GM23338 (cell line): ENCODE measurements around the gene ARHGAP28. TPM values are rescaled to one million over a fixed set of nuclear protein-coding genes. Genes with fewer than 3 reads are reported as not detected.
A peak's percentile ranks its signal among the peaks of the same experiment; 100 is the strongest.

ENCODE experiments used
- ATAC-seq: fragments of 200-7000 bp; cut with Tn5 transposase; 3 replicates; pipeline ENCODE4 v1.9.1; 2020
- DNase-seq: peaks from one replicate; pipeline ENCODE4 v3.0.0-alpha.2; 2015; ENCODE audit warnings: low spot score
- H2AFZ ChIP-seq: fragments of 200-600 bp; sonication (generic); 2 replicates; pipeline ENCODE4 v1.8.0; 2016; ENCODE audit warnings: antibody characterized with exemption, mild to moderate bottlenecking, moderate library complexity
- H3F3A ChIP-seq: fragments of 200-600 bp; sonication (generic); replicated peaks from 2 replicates; pipeline ENCODE4 v1.8.0; 2017; ENCODE audit warnings: antibody characterized with exemption, mixed run types, low read depth
- H3K27ac ChIP-seq: fragments of 200-600 bp; sonication (generic); 2 replicates; pipeline ENCODE4 v1.6.1; 2016; ENCODE audit warnings: low read depth
- H3K27me3 ChIP-seq: fragments of 200-600 bp; sonication (generic); 2 replicates; pipeline ENCODE4 v1.8.0; 2016; ENCODE audit warnings: mild to moderate bottlenecking, mixed run types, moderate library complexity; ENCODE audit not compliant: insufficient read depth
- H3K36me3 ChIP-seq: fragments of 200-600 bp; sonication (generic); 2 replicates; pipeline ENCODE4 v1.8.0; 2016; ENCODE audit warnings: mild to moderate bottlenecking; ENCODE audit not compliant: insufficient read depth
- H3K4me1 ChIP-seq: fragments of 200-600 bp; sonication (generic); 2 replicates; pipeline ENCODE4 v1.8.0; 2016; ENCODE audit warnings: mild to moderate bottlenecking, moderate library complexity; ENCODE audit not compliant: insufficient read depth
- H3K4me2 ChIP-seq: fragments of 200-600 bp; sonication (generic); 2 replicates; pipeline ENCODE4 v1.7.1; 2017; ENCODE audit warnings: mixed run types
- H3K4me3 ChIP-seq: fragments of 200-600 bp; sonication (generic); 2 replicates; pipeline ENCODE4 v1.6.1; 2016; ENCODE audit warnings: mixed run types
- H3K79me2 ChIP-seq: fragments of 200-600 bp; sonication (generic); replicated peaks from 2 replicates; pipeline ENCODE4 v1.8.0; 2017; ENCODE audit warnings: mild to moderate bottlenecking; ENCODE audit not compliant: insufficient read depth
- H3K9me2 ChIP-seq: fragments of 200-600 bp; sonication (generic); 2 replicates; pipeline ENCODE4 v1.8.0; 2017; ENCODE audit not compliant: insufficient read depth
- H4K20me1 ChIP-seq: fragments of 200-600 bp; sonication (generic); replicated peaks from 2 replicates; pipeline ENCODE4 v1.8.0; 2017; ENCODE audit warnings: mild to moderate bottlenecking; ENCODE audit not compliant: insufficient read depth
- H3K27ac Mint-ChIP-seq: 2 replicates; pipeline ENCODE4 v1.8.0; 2020; ENCODE audit warnings: inconsistent platforms, mild to moderate bottlenecking, moderate library complexity, mixed read lengths
- H3K27me3 Mint-ChIP-seq: 3 replicates; pipeline ENCODE4 v1.8.0; 2022; ENCODE audit warnings: low read depth, mild to moderate bottlenecking, moderate library complexity, mixed read lengths, inconsistent platforms; ENCODE audit not compliant: insufficient read depth, poor library complexity
- H3K36me3 Mint-ChIP-seq: 3 replicates; pipeline ENCODE4 v1.8.0; 2021; ENCODE audit warnings: low read depth, mild to moderate bottlenecking, inconsistent platforms, moderate library complexity, mixed read lengths
- H3K4me1 Mint-ChIP-seq: 3 replicates; pipeline ENCODE4 v1.8.0; 2020; ENCODE audit warnings: mild to moderate bottlenecking, inconsistent platforms, mixed read lengths
- H3K4me3 Mint-ChIP-seq: 3 replicates; pipeline ENCODE4 v1.8.0; 2021; ENCODE audit warnings: moderate library complexity, mild to moderate bottlenecking, inconsistent platforms, mixed read lengths
- H3K9me3 Mint-ChIP-seq: 3 replicates; pipeline ENCODE4 v1.8.0; 2020; ENCODE audit warnings: moderate library complexity, mild to moderate bottlenecking, inconsistent platforms, mixed read lengths
- CREB1 ChIP-seq: fragments of 250-450 bp; sonication (Bioruptor Pico); IDR thresholded peaks from 2 replicates; pipeline ENCODE4 v1.5.0; 2020; ENCODE audit warnings: low read depth, mild to moderate bottlenecking, moderate library complexity
- EZH2 ChIP-seq: fragments of 200-600 bp; sonication (generic); IDR thresholded peaks from one replicate; pipeline ENCODE4 v1.8.0; 2017; ENCODE audit warnings: antibody characterized with exemption, mild to moderate bottlenecking, low read depth; ENCODE audit not compliant: unreplicated experiment
- EZH2phosphoT487 ChIP-seq: fragments of 200-600 bp; sonication (generic); IDR thresholded peaks from one replicate; pipeline ENCODE4 v1.8.1; 2018; ENCODE audit warnings: antibody characterized with exemption; ENCODE audit not compliant: unreplicated experiment
- JUNB ChIP-seq: IDR thresholded peaks from one replicate; pipeline ENCODE4 v1.6.1; 2016; ENCODE audit warnings: antibody characterized with exemption; ENCODE audit not compliant: unreplicated experiment
- NANOG ChIP-seq: IDR thresholded peaks from 2 replicates; pipeline ENCODE4 v1.6.1; 2016; ENCODE audit warnings: antibody characterized with exemption, borderline replicate concordance
- POLR2AphosphoS5 ChIP-seq: IDR thresholded peaks from 2 replicates; pipeline ENCODE4 v1.6.1; 2016; ENCODE audit warnings: antibody characterized with exemption, low read depth
- STAT1 ChIP-seq: IDR thresholded peaks from one replicate; pipeline ENCODE4 v1.6.1; 2016; ENCODE audit warnings: antibody characterized with exemption; ENCODE audit not compliant: unreplicated experiment
- ZNF114 ChIP-seq: fragments of 250-450 bp; sonication (Bioruptor Pico); IDR thresholded peaks from 2 replicates; pipeline ENCODE4 v1.5.0; 2020; ENCODE audit warnings: mild to moderate bottlenecking, moderate library complexity
- ZNF331 ChIP-seq: fragments of 250-450 bp; sonication (Bioruptor Pico); IDR thresholded peaks from 2 replicates; pipeline ENCODE4 v1.5.0; 2020; ENCODE audit warnings: low read depth, mild to moderate bottlenecking, moderate library complexity
- polyA plus RNA-seq: library from polyadenylated mRNA; unstranded; fragments of >200 nt; fragmentation: Nextera tagmentation; extraction: Ambion mirVana; gene quantifications from 2 replicates; pipeline ENCODE4 v1.2.1, GENCODE V29; 2016
- total RNA-seq: library from RNA; depleted of rRNA; stranded (reverse); fragments of >200 nt; shearing (Covaris generic); gene quantifications from 2 replicates; pipeline ENCODE4 v1.2.3, GENCODE V29; 2014
- TF ChIP-seq, protein P1 (sequence below): IDR thresholded peaks from 2 replicates; pipeline ENCODE4 v1.6.1; 2016; ENCODE audit warnings: antibody characterized with exemption
- TF ChIP-seq, protein P2 (sequence below), 2 experiments: fragments of 200-600 bp in 1 of 2; sonication (generic) in 1 of 2; conservative IDR thresholded peaks; 2 replicates each; pipeline versions ENCODE4 v1.5.1 to v1.6.1; 2016 to 2017; ENCODE audit warnings: antibody characterized with exemption in 2 of 2, low read depth in 2 of 2, mild to moderate bottlenecking in 2 of 2, moderate library complexity in 1 of 2
- TF ChIP-seq, protein P3 (sequence below): IDR thresholded peaks from one replicate; pipeline ENCODE4 v1.6.1; 2018; ENCODE audit warnings: antibody characterized with exemption; ENCODE audit not compliant: unreplicated experiment

Gene ARHGAP28
- total and polyA plus RNA-seq, 2 experiments from 2014 or later, result 2.8 to 9.6 TPM

DNA sequence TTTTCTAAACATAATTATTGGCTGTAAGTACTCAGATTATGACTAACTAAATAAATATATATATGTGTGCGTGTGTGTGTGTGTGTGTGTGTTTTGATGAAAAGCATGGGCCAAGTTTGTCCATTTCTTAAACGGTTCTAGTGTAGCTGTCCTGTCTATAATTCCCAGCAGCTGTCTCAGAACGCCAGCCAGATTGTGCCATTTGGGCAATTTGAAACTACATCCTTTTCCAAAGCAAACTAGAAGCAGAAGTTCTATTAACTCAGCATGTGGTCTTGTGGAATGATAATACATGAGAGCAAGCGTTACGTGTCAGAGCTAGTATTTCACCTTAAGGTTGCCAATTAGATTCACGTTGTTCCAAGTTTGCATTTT, 1.7 kb downstream of the ARHGAP28 start:
- no peaks in the 10 kb centered on the region for H3K9me2 ChIP-seq
- H3K4me3 ChIP-seq, result no peak overlapping the region
- peaks cover 6% of the 10 kb centered on the region; the same call in 1 of the 2 replicates for H3K27me3 ChIP-seq
- TF ChIP-seq, protein P1, sequence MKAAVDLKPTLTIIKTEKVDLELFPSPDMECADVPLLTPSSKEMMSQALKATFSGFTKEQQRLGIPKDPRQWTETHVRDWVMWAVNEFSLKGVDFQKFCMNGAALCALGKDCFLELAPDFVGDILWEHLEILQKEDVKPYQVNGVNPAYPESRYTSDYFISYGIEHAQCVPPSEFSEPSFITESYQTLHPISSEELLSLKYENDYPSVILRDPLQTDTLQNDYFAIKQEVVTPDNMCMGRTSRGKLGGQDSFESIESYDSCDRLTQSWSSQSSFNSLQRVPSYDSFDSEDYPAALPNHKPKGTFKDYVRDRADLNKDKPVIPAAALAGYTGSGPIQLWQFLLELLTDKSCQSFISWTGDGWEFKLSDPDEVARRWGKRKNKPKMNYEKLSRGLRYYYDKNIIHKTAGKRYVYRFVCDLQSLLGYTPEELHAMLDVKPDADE, result no peak
- TF ChIP-seq ZNF114 (CRISPR knock-in tag) (no peak), EZH2phosphoT487 (no peak)
- H3K9me3 Mint-ChIP-seq, result no peaks in the 10 kb centered on the region
- H3K27ac ChIP-seq, result no peak overlapping the region
- peaks cover 7% of the 10 kb centered on the region for H3K27me3 Mint-ChIP-seq
- peak overlapping the region; percentile 68 for H3K4me2 ChIP-seq
- H4K20me1 ChIP-seq, result no peaks in the 10 kb centered on the region
- H3K36me3 Mint-ChIP-seq, result no peaks in the 10 kb centered on the region
- no peak overlapping the region for H3K27ac Mint-ChIP-seq
- no peaks in the 10 kb centered on the region for H3F3A ChIP-seq
- DNase-seq (peak; percentile 25), ATAC-seq (no peak)
- no peak overlapping the region for H2AFZ ChIP-seq
- H3K4me1 ChIP-seq, result peaks cover 45% of the 10 kb centered on the region
- H3K36me3 ChIP-seq, result no peaks in the 10 kb centered on the region
- H3K79me2 ChIP-seq, result no peaks in the 10 kb centered on the region
- peaks cover 68% of the 10 kb centered on the region for H3K4me1 Mint-ChIP-seq
- H3K4me3 Mint-ChIP-seq, result no peak overlapping the region

DNA sequence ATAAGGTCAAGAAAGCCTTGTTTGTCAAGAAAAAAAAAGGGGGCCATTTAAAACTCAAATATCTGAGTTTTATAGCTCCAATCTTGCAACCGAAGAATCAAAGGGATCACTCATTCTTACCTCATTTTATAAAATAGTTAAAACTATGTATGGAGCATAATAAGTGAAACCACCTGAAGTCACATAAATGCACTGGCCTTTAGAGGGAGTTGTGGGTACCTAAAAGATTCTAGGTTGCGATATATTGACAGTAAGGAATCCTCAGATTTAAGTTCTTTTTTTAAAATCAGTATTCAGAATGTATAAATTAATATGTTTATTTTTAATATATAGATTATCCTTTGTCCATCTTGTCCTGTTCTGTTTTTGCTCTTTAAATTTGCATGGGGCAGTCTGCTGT, 3.4 kb downstream of the ARHGAP28 start:
- no peaks in the 10 kb centered on the region for H3K36me3 Mint-ChIP-seq
- Histone ChIP-seq H2AFZ (no peak overlapping the region), H3F3A (no peaks in the 10 kb centered on the region), H4K20me1 (no peaks in the 10 kb centered on the region), H3K27ac (no peak overlapping the region), H3K27me3 (peaks cover 6% of the 10 kb centered on the region; the same call in 1 of the 2 replicates), H3K79me2 (no peaks in the 10 kb centered on the region), H3K36me3 (no peaks in the 10 kb centered on the region), H3K4me2 (no peak overlapping the region), H3K4me3 (no peak overlapping the region), H3K4me1 (peaks cover 45% of the 10 kb centered on the region), H3K9me2 (no peaks in the 10 kb centered on the region)
- no peak overlapping the region for H3K27ac Mint-ChIP-seq
- DNase-seq (peak; percentile 27), ATAC-seq (no peak)
- peaks cover 7% of the 10 kb centered on the region for H3K27me3 Mint-ChIP-seq
- H3K4me1 Mint-ChIP-seq, result peaks cover 68% of the 10 kb centered on the region
- TF ChIP-seq CREB1 (CRISPR knock-in tag), result no peak
- TF ChIP-seq, protein P2, sequence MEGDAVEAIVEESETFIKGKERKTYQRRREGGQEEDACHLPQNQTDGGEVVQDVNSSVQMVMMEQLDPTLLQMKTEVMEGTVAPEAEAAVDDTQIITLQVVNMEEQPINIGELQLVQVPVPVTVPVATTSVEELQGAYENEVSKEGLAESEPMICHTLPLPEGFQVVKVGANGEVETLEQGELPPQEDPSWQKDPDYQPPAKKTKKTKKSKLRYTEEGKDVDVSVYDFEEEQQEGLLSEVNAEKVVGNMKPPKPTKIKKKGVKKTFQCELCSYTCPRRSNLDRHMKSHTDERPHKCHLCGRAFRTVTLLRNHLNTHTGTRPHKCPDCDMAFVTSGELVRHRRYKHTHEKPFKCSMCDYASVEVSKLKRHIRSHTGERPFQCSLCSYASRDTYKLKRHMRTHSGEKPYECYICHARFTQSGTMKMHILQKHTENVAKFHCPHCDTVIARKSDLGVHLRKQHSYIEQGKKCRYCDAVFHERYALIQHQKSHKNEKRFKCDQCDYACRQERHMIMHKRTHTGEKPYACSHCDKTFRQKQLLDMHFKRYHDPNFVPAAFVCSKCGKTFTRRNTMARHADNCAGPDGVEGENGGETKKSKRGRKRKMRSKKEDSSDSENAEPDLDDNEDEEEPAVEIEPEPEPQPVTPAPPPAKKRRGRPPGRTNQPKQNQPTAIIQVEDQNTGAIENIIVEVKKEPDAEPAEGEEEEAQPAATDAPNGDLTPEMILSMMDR (conservative IDR thresholded peaks at IDR 0.05; ENCODE audit: low read depth in 2 of 2), result peak; percentile 18 to 36; a peak in 1 of 4 replicates
- no peaks in the 10 kb centered on the region for H3K9me3 Mint-ChIP-seq
- no peak overlapping the region for H3K4me3 Mint-ChIP-seq

DNA sequence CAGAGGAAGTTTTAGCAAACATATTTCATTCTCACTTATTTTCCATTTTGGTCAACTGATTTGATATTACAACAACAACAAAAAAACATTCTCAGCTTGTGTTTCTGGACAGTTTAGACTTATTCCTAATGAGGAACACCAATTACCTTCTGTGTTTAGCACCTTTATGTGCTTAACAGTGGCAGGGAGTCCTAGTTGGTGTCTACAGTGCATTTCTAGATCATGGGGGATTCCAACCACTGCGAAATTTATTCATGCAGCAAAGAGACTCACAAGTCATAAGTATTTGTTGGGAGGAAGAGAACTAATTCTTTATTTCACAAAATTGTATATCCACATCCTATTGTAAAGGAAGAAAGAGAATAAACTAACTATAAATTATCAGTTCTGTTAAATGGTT, 4.2 kb downstream of the ARHGAP28 start:
- Histone ChIP-seq H3K27me3 (peaks cover 6% of the 10 kb centered on the region; the same call in 1 of the 2 replicates), H3K4me1 (peaks cover 45% of the 10 kb centered on the region), H3F3A (no peaks in the 10 kb centered on the region), H3K4me3 (no peak overlapping the region), H3K27ac (no peak overlapping the region), H3K79me2 (no peaks in the 10 kb centered on the region), H3K4me2 (no peak overlapping the region), H2AFZ (no peak overlapping the region), H3K9me2 (no peaks in the 10 kb centered on the region), H3K36me3 (no peaks in the 10 kb centered on the region), H4K20me1 (no peaks in the 10 kb centered on the region)
- Mint-ChIP-seq H3K4me1 (peaks cover 65% of the 10 kb centered on the region), H3K4me3 (no peak overlapping the region), H3K9me3 (no peaks in the 10 kb centered on the region), H3K36me3 (no peaks in the 10 kb centered on the region), H3K27ac (peak overlapping the region; percentile 71; the same call in 1 of the 2 replicates), H3K27me3 (peaks cover 7% of the 10 kb centered on the region)
- no peak for ATAC-seq
- no peak for DNase-seq
- TF ChIP-seq POLR2AphosphoS5, result no peak
- TF ChIP-seq STAT1, result no peak
- TF ChIP-seq, protein P3, sequence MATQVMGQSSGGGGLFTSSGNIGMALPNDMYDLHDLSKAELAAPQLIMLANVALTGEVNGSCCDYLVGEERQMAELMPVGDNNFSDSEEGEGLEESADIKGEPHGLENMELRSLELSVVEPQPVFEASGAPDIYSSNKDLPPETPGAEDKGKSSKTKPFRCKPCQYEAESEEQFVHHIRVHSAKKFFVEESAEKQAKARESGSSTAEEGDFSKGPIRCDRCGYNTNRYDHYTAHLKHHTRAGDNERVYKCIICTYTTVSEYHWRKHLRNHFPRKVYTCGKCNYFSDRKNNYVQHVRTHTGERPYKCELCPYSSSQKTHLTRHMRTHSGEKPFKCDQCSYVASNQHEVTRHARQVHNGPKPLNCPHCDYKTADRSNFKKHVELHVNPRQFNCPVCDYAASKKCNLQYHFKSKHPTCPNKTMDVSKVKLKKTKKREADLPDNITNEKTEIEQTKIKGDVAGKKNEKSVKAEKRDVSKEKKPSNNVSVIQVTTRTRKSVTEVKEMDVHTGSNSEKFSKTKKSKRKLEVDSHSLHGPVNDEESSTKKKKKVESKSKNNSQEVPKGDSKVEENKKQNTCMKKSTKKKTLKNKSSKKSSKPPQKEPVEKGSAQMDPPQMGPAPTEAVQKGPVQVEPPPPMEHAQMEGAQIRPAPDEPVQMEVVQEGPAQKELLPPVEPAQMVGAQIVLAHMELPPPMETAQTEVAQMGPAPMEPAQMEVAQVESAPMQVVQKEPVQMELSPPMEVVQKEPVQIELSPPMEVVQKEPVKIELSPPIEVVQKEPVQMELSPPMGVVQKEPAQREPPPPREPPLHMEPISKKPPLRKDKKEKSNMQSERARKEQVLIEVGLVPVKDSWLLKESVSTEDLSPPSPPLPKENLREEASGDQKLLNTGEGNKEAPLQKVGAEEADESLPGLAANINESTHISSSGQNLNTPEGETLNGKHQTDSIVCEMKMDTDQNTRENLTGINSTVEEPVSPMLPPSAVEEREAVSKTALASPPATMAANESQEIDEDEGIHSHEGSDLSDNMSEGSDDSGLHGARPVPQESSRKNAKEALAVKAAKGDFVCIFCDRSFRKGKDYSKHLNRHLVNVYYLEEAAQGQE, result no peak
- TF ChIP-seq CREB1 (CRISPR knock-in tag), result no peak
- no peak for TF ChIP-seq NANOG
- no peak for TF ChIP-seq EZH2
- TF ChIP-seq JUNB, result no peak
- no peak for TF ChIP-seq ZNF331
